Measurements from ENCODE around the gene EEF2KMT. TPM values are rescaled to one million over a fixed set of nuclear protein-coding genes. Genes with fewer than 3 reads are reported as not detected.
"Not testable (repeated sequence)": the region's sequence is repeated elsewhere in the genome, so short reads cannot be mapped to it uniquely, and the experiment has no call there.

EEF2KMT gene
- total and polyA plus RNA-seq, 2 of the 13 experiments (the other 11 are each of a cell fraction or from before 2014, with no cell fraction given), result 10.7 to 26.9 TPM

- POLR2A ChIA-PET, result interaction anchor here (1.3 to 2.3 kb wide), 2 partner anchors 10 to 26 kb away, joined by 4 to 9 read pairs; no protein-coding TSS in a partner anchor
- Histone ChIP-seq H3K4me3 (replicated peaks in 1 of 3; ENCODE audit: insufficient read depth in 1 of 3, low read depth in 2 of 3, low read length in 3 of 3) (no peak overlapping the region), H3K9ac (ENCODE audit: insufficient read depth, low read depth, low read length) (no peak overlapping the region), H3K27me3 (ENCODE audit: control insufficient read depth in 1 of 2, insufficient read depth in 2 of 2, low read length in 2 of 2) (no peaks in the 10 kb centered on the region), H4K20me1 (ENCODE audit: insufficient read depth, low read length) (no peaks in the 10 kb centered on the region), H3K4me1 (ENCODE audit: insufficient read depth, low read length) (peaks cover 8% of the 10 kb centered on the region), H3K36me3 (replicated peaks in 1 of 2; ENCODE audit: control insufficient read depth in 1 of 2, insufficient read depth in 2 of 2, low read length in 2 of 2) (no peaks in the 10 kb centered on the region), H3K9me3 (ENCODE audit: low read length) (no peaks in the 10 kb centered on the region), H2AFZ (ENCODE audit: low read length) (no peak overlapping the region), H3K27ac (ENCODE audit: extremely low read length, insufficient read depth, low read length) (no peak overlapping the region), H3K79me2 (ENCODE audit: insufficient read depth, low read length) (no peaks in the 10 kb centered on the region), H3K4me2 (ENCODE audit: low read depth, low read length) (no peak overlapping the region)
- no peak for FAIRE-seq
- in situ Hi-C loops (cut with HindIII; ENCODE audit: extremely low pct_ligation_motif_present, low pct_unique_long_range_greater_than_20kb) (no loop called here), intact Hi-C loops (cut with micrococcal nuclease; ENCODE audit: unreplicated experiment) (no loop called here)
- ATAC-seq, result peak; percentile 55
- CTCF ChIA-PET (ENCODE audit: low intra/inter-chr PET ratio, low total read pairs), result no interaction called here
- TF ChIP-seq DNMT1 (CRISPR knock-in tag; IDR thresholded peaks at IDR 0.05) (0 out of 2 replicates have a peak, but pooled peaks have one; percentile 43), ZNF574 (CRISPR knock-in tag; IDR thresholded peaks at IDR 0.05) (no peak), SRSF9 (IDR thresholded peaks at IDR 0.05; ENCODE audit: borderline replicate concordance, insufficient read depth, low read depth, low read length, poor library complexity, severe bottlenecking) (no peak), PHB2 (IDR thresholded peaks at IDR 0.05; ENCODE audit: partially characterized antibody) (no peak)
- 87% methylated on average over 27 of the region's 27 CpGs for WGBS (ENCODE audit: low lambda C conversion rate)
- DNase-seq (ENCODE audit: low spot score), result no peak
- no TSS peak for BruUV-seq (replicated peaks)
Observed at GRCh38 chr16:5108505-5109158, 11.0 kb upstream of the EEF2KMT start.

GRCh38 chr16:5105039-5105438 lies 7.4 kb upstream of the EEF2KMT start:
- peaks cover 12% of the 10 kb centered on the region for H3K4me1 ChIP-seq (ENCODE audit: insufficient read depth, low read length)
- H3K9me3 ChIP-seq (ENCODE audit: low read length); H4K20me1 ChIP-seq (ENCODE audit: insufficient read depth, low read length); ATAC-seq; H3K4me2 ChIP-seq (ENCODE audit: low read depth, low read length); CTCF ChIA-PET (ENCODE audit: low intra/inter-chr PET ratio, low total read pairs); intact Hi-C loops (cut with micrococcal nuclease; ENCODE audit: unreplicated experiment); H3K79me2 ChIP-seq (ENCODE audit: insufficient read depth, low read length); in situ Hi-C loops (cut with HindIII; ENCODE audit: extremely low pct_ligation_motif_present, low pct_unique_long_range_greater_than_20kb); BruUV-seq (replicated peaks); H3K27me3 ChIP-seq (ENCODE audit: control insufficient read depth in 1 of 2, insufficient read depth in 2 of 2, low read length in 2 of 2); H3K4me3 ChIP-seq (replicated peaks in 1 of 3; ENCODE audit: insufficient read depth in 1 of 3, low read depth in 2 of 3, low read length in 3 of 3); H2AFZ ChIP-seq (ENCODE audit: low read length); FAIRE-seq; DNase-seq (ENCODE audit: low spot score); H3K36me3 ChIP-seq (replicated peaks in 1 of 2; ENCODE audit: control insufficient read depth in 1 of 2, insufficient read depth in 2 of 2, low read length in 2 of 2); H3K9ac ChIP-seq (ENCODE audit: insufficient read depth, low read depth, low read length); POLR2A ChIA-PET; H3K27ac ChIP-seq (ENCODE audit: extremely low read length, insufficient read depth, low read length): not testable (repeated sequence)
- whole genome bisulfite sequencing (ENCODE audit: low lambda C conversion rate), result 17% methylated on average over 5 of the region's 5 CpGs

- H3K27me3 ChIP-seq (ENCODE audit: control insufficient read depth in 1 of 2, insufficient read depth in 2 of 2, low read length in 2 of 2); FAIRE-seq; H4K20me1 ChIP-seq (ENCODE audit: insufficient read depth, low read length); POLR2A ChIA-PET; H3K36me3 ChIP-seq (replicated peaks in 1 of 2; ENCODE audit: control insufficient read depth in 1 of 2, insufficient read depth in 2 of 2, low read length in 2 of 2); intact Hi-C loops (cut with micrococcal nuclease; ENCODE audit: unreplicated experiment); H3K9ac ChIP-seq (ENCODE audit: insufficient read depth, low read depth, low read length); H3K79me2 ChIP-seq (ENCODE audit: insufficient read depth, low read length); H3K9me3 ChIP-seq (ENCODE audit: low read length); CTCF ChIA-PET (ENCODE audit: low intra/inter-chr PET ratio, low total read pairs); in situ Hi-C loops (cut with HindIII; ENCODE audit: extremely low pct_ligation_motif_present, low pct_unique_long_range_greater_than_20kb); H3K4me3 ChIP-seq (replicated peaks in 1 of 3; ENCODE audit: insufficient read depth in 1 of 3, low read depth in 2 of 3, low read length in 3 of 3); H2AFZ ChIP-seq (ENCODE audit: low read length); DNase-seq (ENCODE audit: low spot score); BruUV-seq (replicated peaks); H3K4me2 ChIP-seq (ENCODE audit: low read depth, low read length); ATAC-seq; H3K27ac ChIP-seq (ENCODE audit: extremely low read length, insufficient read depth, low read length): not testable (repeated sequence)
- peaks cover 23% of the 10 kb centered on the region for H3K4me1 ChIP-seq (ENCODE audit: insufficient read depth, low read length)
- WGBS (ENCODE audit: low lambda C conversion rate), result 73% methylated on average over 12 of the region's 12 CpGs
Observed at GRCh38 chr16:5103296-5104032, 5.9 kb upstream of the EEF2KMT start.
